Measurements from ENCODE around the gene CROCC2. TPM values are rescaled to one million over a fixed set of nuclear protein-coding genes. Genes with fewer than 3 reads are reported as not detected.

Gene CROCC2
- total RNA-seq, 2 experiments from 2014 or later: not detected

DNA sequence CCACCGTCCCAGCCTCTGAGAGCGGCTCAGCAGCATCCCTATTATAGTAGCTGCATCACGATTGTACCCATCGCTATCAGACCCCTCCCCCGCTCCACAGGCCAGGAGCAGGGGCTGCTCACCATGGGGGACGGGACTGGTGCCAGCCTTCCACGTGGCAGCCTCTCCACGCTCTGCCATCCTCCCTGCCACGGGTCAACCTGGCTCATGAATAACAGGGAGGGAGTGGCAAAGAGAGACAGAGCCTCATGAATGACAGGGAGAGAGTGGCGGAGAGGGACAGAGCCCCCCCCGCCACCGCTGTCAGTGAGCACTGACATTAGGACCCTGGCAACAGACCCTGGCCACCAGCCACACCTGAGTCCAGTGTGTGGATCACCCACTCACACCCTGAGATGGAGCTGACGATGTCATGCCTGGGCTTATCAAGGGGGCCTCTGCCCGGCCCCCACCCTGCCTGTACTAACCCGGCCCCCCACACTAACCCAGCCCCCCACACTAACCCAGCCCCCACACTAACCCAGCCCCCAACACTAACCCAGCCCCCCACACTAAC is 16.9 kb downstream of the CROCC2 start:
- H4K20me1 ChIP-seq (ENCODE audit: insufficient read depth, low read length): no peaks in the 10 kb centered on the region
- POLR2A ChIA-PET: no interaction called here

DNA sequence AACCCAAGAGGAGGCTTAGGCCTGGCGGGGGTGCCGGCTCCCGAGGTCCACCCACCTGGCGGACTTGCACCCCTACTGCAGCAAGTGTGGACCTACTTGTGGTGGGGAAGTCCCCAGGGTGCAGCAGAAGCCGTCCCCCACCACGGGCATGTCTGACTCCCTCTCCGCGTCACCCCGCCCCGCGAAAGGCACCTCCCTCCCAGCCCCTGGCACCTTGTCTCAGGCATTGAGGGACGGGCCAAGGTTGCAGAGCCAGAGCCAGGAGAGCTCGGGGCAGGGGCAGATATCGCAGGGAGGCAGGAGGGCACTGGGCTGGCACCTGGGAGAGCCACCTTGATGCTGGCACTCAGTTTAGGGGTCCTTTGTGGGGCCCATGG is 19.0 kb downstream of the CROCC2 start:
- Histone ChIP-seq H3K36me3 (ENCODE audit: insufficient read depth, low read length) (no peaks in the 10 kb centered on the region), H3K27ac (ENCODE audit: low read depth, low read length, poor library complexity, severe bottlenecking) (no peak overlapping the region), H3K79me2 (ENCODE audit: insufficient read depth, low read depth, low read length) (no peaks in the 10 kb centered on the region), H3K9me2 (ENCODE audit: insufficient read depth, low read length) (no peaks in the 10 kb centered on the region), H3K4me2 (ENCODE audit: low read length) (no peak overlapping the region), H3K9me3 (ENCODE audit: low read length) (no peaks in the 10 kb centered on the region), H2AFZ (ENCODE audit: low read length) (no peak overlapping the region), H3K4me1 (ENCODE audit: insufficient read depth, low read length, poor library complexity, severe bottlenecking) (no peaks in the 10 kb centered on the region), H4K20me1 (ENCODE audit: insufficient read depth, low read length) (no peaks in the 10 kb centered on the region), H3K4me3 (ENCODE audit: low read depth, low read length, poor library complexity, severe bottlenecking) (no peak overlapping the region)
- BruUV-seq (replicated peaks): no TSS peak
- intact Hi-C loops (cut with micrococcal nuclease; ENCODE audit: unreplicated experiment): no loop called here
- TF ChIP-seq EZH2phosphoT487 (IDR thresholded peaks at IDR 0.05; ENCODE audit: borderline replicate concordance, low read depth, low read length) (no peak), CTCF (conservative IDR thresholded peaks at IDR 0.05; ENCODE audit: low read length) (no peak)
- no peak for DNase-seq (ENCODE audit: low spot score)
- POLR2A ChIA-PET: no interaction called here
- CTCF ChIA-PET (ENCODE audit: unreplicated experiment): no interaction called here

More for the DNA sequence above, 16.9 kb downstream of the CROCC2 start:
- H3K36me3 ChIP-seq (ENCODE audit: insufficient read depth, low read length): no peaks in the 10 kb centered on the region
- H3K4me2 ChIP-seq (ENCODE audit: low read length): no peak overlapping the region
- H3K9me3 ChIP-seq (ENCODE audit: low read length): no peaks in the 10 kb centered on the region
- no TSS peak for BruUV-seq (replicated peaks)
- no peak overlapping the region for H3K4me3 ChIP-seq (ENCODE audit: low read depth, low read length, poor library complexity, severe bottlenecking)
- no peak for DNase-seq (ENCODE audit: low spot score)
- H3K79me2 ChIP-seq (ENCODE audit: insufficient read depth, low read depth, low read length): no peaks in the 10 kb centered on the region
- H3K9me2 ChIP-seq (ENCODE audit: insufficient read depth, low read length): no peaks in the 10 kb centered on the region
- TF ChIP-seq CTCF (conservative IDR thresholded peaks at IDR 0.05; ENCODE audit: low read length): no peak
- TF ChIP-seq EZH2phosphoT487 (IDR thresholded peaks at IDR 0.05; ENCODE audit: borderline replicate concordance, low read depth, low read length): no peak
- H3K27ac ChIP-seq (ENCODE audit: low read depth, low read length, poor library complexity, severe bottlenecking): no peak overlapping the region
- intact Hi-C loops (cut with micrococcal nuclease; ENCODE audit: unreplicated experiment): no loop called here
- no peaks in the 10 kb centered on the region for H3K4me1 ChIP-seq (ENCODE audit: insufficient read depth, low read length, poor library complexity, severe bottlenecking)
- no peak overlapping the region for H2AFZ ChIP-seq (ENCODE audit: low read length)
- CTCF ChIA-PET (ENCODE audit: unreplicated experiment): no interaction called here

DNA sequence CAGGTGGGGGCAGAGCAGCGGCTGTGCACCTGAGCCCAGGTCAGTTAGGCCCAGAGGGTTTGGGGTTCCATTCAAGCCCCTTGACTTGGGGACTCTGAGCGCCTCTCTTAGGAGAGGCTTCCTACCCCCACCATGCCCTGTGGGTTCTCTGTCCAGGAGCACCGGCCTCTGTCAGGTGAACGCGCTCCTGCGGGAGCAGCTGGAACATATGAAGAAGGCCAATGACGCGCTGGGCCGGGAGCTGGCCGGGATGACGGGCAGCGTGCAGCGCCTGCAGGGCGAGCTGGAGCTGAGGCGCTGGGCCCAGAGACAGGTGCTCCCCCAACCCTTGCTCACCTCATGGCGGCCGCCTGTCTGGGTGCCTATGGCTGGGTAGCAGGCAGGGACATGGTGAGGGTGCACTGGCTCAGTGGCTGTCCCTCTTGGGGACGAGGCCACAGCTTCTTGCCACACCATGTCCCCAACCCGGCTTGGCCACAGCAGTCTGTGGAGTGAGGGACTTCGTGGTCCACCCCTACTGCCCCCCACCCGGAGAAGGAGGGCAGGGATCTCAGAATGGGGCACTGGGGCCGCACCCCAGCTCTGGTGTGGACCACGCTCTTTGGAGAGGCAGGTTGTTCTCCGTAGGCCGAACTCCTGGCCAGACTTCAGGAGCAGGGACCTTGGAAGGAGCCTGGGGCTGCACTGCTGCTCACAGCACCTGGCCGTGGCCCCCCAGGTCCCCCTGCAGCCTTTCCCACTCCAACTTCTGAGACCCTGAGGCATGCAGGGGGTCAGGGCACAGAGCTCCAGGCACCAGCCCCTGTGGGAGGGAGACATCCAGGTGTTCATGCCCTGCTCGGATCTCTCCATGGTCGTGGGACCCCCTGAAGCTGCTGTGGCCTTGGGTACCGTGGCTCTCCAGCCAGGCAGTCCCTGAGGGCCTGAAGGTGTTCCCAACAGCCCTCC is 19.7 kb downstream of the CROCC2 start:
- Histone ChIP-seq H3K79me2 (ENCODE audit: insufficient read depth, low read depth, low read length) (no peaks in the 10 kb centered on the region), H3K4me1 (ENCODE audit: insufficient read depth, low read length, poor library complexity, severe bottlenecking) (no peaks in the 10 kb centered on the region), H3K4me3 (ENCODE audit: low read depth, low read length, poor library complexity, severe bottlenecking) (no peak overlapping the region), H4K20me1 (ENCODE audit: insufficient read depth, low read length) (no peaks in the 10 kb centered on the region), H3K27ac (ENCODE audit: low read depth, low read length, poor library complexity, severe bottlenecking) (no peak overlapping the region), H3K4me2 (ENCODE audit: low read length) (no peak overlapping the region), H3K36me3 (ENCODE audit: insufficient read depth, low read length) (no peaks in the 10 kb centered on the region), H3K9me3 (ENCODE audit: low read length) (no peaks in the 10 kb centered on the region), H3K9me2 (ENCODE audit: insufficient read depth, low read length) (no peaks in the 10 kb centered on the region), H2AFZ (ENCODE audit: low read length) (no peak overlapping the region)
- ChIA-PET POLR2A (no interaction called here), CTCF (ENCODE audit: unreplicated experiment) (no interaction called here)
- BruUV-seq (replicated peaks): no TSS peak
- TF ChIP-seq EZH2phosphoT487 (IDR thresholded peaks at IDR 0.05; ENCODE audit: borderline replicate concordance, low read depth, low read length): no peak
- no peak for TF ChIP-seq CTCF (conservative IDR thresholded peaks at IDR 0.05; ENCODE audit: low read length)
- intact Hi-C loops (cut with micrococcal nuclease; ENCODE audit: unreplicated experiment): no loop called here
- DNase-seq (ENCODE audit: low spot score): no peak
